NCI-H2029 treated with DMSO at 0.1 percent for 48 hours (cell line): Measurements from ENCODE around the gene EIF3B.
A peak's percentile ranks its signal among the peaks of the same experiment; 100 is the strongest.
"Not testable (repeated sequence)": the region's sequence is repeated elsewhere in the genome, so short reads cannot be mapped to it uniquely, and the experiment has no call there.

Experiments used
- DNase-seq: peaks from one replicate; lab custom pipeline; 2025; lab: John Stamatoyannopoulos, UW

The EIF3B gene

GRCh38 chr7:2354186-2354938, at the start of gene EIF3B:
Gene EIF3B (plus strand): TSS chr7:2354827. CDS start chr7:2354922, 95 bp downstream.
- DNase-seq, result peak; percentile 94

DNA sequence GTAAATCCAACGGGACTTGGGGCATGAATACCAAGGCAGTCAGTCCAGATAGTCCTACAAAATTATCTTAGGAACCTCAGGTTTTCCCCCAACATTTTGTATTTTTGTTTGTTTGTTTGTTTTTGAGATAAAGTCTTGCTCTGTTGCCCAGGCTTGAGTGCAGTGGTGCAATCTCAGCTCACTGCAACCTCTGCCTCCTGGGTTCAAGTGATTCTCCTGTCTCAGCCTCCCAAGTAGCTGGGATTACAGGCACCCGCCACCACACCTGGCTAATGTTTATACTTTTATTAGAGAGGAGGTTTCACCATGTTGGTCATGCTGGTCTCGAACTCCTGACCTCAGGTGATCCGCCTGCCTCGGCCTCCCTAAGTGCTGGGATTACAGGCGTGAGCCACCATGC, 49.4 kb upstream of the EIF3B start:
- DNase-seq, result not testable (repeated sequence)

DNA sequence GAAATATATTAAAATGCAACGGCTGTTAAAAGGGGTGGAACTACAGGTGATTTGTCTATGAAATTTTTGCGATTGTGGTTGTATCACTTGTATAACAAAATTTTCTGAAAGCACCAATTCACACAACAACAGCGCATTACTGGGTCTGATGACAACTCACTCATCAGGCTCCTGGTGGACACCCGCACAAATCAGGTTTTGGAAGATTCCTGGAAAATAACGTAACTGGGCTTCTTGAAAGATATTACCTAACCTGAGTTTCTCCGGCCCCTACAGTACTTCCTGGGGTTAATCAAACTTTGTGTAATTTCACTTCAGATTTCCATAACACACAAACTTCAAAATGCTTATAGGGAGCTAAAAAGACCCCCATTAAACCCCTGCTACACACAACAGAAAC, 47.9 kb upstream of the EIF3B start:
- no peak for DNase-seq

DNA sequence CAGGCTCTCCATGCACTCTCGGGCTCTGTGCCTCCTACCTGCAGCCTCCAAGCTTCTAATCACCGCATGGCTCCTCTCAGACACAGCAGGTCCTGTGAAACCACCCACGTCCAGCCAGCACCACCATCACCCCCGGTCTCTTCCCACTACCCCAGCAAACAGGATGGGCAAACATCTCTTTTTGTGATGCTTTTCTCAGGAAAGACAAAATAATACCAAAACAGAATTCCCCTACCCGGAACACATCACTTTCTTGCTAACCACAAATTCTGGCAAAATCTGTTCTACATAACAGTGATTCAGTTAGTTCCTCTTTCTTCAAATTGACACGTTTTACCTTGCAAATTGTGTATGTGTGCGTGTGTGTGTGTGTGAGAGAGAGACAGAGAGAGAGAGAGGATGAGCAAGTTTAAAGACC, 46.9 kb upstream of the EIF3B start:
- no peak for DNase-seq

DNA sequence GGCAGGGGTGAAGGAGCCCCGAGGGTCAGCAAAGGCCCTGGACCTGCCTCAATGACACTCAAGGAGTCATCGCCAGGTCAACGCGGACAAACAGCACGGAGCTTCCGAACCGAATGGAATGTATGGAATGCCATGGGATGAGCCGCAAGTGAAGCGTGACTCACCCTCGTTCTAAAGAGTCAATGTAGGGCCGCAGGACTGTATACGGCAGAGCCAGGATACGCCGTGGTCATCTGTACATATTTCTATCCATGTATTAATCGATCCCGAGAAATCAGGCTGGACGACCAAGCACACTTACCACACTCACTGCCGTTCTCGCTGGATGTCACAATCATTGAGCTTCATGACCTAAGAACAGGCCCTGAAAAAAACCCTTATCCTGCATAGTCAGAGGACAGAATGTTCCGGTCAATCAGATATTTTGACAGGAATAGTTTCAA, 44.7 kb upstream of the EIF3B start:
- no peak for DNase-seq

- no peak for DNase-seq
Measured at GRCh38 chr7:2312267-2312929, 42.2 kb upstream of the EIF3B start.

GRCh38 chr7:2313450-2314208, 41.0 kb upstream of the EIF3B start:
- DNase-seq, result no peak

- DNase-seq, result peak; percentile 62
Measured at GRCh38 chr7:2314209-2314955, 40.2 kb upstream of the EIF3B start, which contains the start of gene SNX8. Gene SNX8 (minus strand): TSS chr7:2314441. CDS start chr7:2314421, 20 bp downstream.

- DNase-seq, result not testable (repeated sequence)
Measured at GRCh38 chr7:2314956-2315530, 39.6 kb upstream of the EIF3B start.

DNA sequence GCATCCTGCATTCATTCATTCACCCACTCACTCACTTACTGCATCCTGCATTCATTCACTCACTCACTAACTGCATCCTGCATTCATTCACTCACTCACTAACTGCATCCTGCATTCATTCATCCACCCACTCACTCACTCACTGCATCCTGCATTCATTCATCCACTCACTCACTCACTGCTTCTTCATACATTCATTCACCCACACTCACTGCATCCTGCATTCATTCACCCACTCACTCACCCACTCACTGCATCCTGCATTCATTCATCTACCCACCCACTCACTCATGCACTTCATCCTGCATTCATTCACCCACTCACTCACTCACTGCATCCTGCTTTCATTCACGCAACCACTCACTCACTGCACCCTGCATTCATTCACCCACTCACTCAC, 38.8 kb upstream of the EIF3B start:
- DNase-seq, result no peak

DNA sequence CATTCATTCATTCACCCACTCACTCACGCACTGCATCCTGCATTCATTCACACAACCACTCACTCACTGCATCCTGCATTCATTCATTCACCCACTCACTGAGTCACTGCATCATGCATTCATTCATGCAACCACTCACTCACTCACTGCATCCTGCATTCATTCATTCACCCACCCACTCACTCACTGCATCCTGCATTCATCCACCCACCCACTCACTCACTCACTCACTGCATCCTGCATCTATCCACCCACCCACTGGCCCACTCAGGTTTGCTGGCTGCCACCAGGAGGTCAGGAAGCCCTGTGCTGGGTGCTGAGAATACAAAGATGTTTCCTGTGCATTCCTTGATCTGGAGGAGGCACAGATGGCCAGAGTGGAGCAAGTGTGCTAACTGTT, 38.0 kb upstream of the EIF3B start:
- no peak for DNase-seq

DNA sequence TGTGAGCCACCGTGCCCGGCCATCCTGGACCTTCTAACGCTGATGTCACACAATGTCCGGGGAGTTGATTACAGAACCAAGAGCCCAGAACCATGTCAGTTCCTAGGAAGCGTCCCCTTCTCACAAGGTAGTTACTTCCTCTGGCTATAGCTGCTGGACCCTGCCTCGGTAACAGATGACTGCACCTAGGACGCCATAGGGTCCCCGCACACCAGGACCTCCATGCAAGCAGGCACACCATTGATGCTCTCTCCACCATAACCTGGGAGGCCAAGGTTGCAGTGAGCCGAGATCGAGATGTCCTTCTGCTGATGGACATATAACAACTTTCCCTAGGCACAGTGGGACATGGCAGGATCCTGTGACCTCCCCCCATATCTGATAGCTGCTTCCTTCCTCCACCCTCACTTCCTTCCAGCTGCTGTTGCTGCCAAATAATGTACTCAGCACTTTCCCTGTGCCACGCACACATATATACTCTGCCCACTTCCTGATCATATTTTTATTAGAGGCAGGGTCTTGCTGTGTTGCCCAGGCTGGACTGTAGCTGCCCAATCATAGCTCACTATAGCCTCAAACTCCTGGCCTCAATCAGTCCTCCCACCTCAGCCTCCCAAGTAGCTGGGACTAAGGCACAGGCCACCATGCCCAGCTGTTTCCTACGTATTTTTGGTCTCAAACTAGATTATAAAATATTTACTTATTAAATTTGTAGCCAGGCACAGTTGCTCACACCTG, 36.9 kb upstream of the EIF3B start:
- no peak for DNase-seq

- no peak for DNase-seq
Measured at GRCh38 chr7:2321020-2321419, 33.6 kb upstream of the EIF3B start.

DNA sequence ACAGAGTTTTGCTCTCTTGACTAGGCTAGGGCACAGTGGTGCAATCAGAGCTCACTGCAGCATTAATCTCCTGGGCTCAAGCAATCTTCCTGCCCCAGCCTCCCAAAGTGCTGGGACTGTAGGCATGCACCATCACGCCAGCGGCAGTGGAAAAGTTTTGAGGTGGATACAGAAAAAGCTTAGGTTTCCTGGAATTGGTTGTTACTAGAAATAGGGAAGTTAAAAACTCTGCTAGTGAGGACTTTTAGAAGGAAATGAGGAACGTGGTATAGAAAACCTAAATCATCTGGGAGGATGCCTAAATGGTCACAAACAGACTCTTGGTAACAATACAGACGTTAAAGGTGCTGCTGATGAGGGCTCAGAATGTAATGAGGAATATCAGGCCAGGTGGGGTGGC, 29.5 kb upstream of the EIF3B start:
- no peak for DNase-seq

DNA sequence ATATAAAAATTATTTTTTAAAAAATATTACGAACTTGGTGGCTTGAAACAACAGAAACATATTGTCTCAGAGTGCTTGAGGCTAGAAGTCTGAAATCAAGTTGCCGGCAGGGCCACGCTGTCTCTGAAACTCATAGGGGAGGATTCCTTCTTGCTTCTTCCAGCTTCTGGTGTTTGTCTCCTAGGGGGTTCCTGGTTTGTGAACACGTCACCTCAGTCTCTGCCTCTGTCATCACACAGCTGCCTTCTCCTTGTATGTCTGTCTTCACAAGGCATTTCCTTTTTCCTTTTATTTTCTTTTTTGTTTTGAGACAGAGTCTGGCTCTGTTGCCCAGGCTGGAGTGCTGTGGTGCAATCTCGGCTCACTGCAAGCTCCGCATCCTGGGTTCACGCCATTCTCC, 27.7 kb upstream of the EIF3B start:
- DNase-seq, result no peak

- no peak for DNase-seq
Measured at GRCh38 chr7:2330493-2330892, 24.1 kb upstream of the EIF3B start.

GRCh38 chr7:2331707-2332106, 22.9 kb upstream of the EIF3B start:
- DNase-seq, result no peak

DNA sequence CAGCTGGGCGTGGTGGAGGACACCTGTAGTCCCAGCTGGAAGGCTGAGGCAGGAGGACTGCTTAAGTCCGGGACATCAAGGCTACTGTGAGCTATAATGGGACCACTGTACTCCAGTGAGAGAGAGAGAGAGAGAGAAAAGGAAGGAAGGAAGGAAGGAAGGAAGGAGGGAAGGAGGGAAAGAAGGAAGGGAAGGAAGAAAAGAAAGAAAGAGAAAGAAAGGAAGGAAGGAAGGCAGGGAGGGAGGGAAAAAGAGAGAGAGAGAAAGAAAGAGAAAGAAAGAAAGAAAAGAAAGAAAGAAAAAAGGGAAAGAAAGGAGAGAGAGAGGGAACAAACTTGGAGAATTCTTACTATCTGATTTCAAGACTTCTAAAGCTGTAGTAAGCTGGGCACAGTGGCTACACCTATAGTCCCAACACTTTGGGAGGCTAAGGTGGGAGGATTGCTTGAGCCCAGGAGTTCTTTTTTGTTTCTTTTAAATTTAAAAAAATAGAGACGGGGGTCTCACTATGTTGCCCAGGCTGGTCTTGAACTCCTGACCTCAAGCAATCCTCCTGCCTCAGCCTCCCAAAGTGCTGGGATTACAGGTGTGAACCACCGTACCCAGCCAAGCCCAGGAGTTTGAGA, 21.9 kb upstream of the EIF3B start:
- not testable (repeated sequence) for DNase-seq

DNA sequence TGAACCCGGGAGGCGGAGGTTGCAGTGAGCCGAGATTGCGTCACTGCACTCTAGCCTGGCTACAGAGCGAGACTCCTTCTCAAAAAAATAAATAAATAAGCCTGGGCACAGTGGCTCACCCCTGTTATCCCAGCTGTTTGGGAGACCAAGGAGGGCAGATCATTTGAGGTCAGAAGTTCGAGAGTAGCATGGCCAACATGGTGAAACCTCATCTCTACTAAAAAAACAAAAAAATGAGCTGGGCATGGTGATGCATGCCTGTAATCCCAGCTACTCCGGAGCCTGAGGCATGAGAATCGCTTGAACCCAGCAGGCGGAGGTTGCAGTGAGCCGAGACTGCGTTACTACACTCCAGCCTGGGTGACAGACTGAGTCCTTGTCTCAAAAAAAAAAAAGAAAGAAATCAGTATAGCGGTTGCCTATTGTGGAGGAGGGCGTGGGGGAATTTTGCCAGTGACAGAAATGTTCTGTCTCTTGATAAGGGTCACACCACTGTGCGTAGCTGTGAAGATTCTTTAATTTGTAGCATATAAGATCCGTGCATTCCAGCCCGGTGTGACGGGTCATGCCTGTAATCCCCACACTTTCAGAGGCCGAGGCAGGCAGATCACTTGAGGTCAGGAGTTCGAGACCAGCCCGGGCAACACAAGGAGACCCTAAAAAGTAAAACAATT, 17.9 kb upstream of the EIF3B start:
- no peak for DNase-seq
